Hepatocyte (in vitro differentiated cells): Measurements from ENCODE around the gene ARMC10. TPM values are rescaled to one million over a fixed set of nuclear protein-coding genes. Genes with fewer than 3 reads are reported as not detected.
A peak's percentile ranks its signal among the peaks of the same experiment; 100 is the strongest.
"Not testable (repeated sequence)": the region's sequence is repeated elsewhere in the genome, so short reads cannot be mapped to it uniquely, and the experiment has no call there.

Experiments used
- DNase-seq: peaks from one replicate; pipeline ENCODE4 v3.0.0-alpha.2; 2016; ENCODE audit warnings: low spot score
- H2AFZ ChIP-seq: fragments of 200-600 bp; sonication (generic); 2 replicates; pipeline ENCODE4 v1.6.0; 2016; ENCODE audit warnings: antibody characterized with exemption, mild to moderate bottlenecking
- H3K27ac ChIP-seq: fragments of 200-600 bp; sonication (generic); 2 replicates; pipeline ENCODE4 v1.5.1; 2016; ENCODE audit warnings: mild to moderate bottlenecking
- H3K27me3 ChIP-seq: fragments of 200-600 bp; sonication (generic); 2 replicates; pipeline ENCODE4 v1.6.1; 2016
- H3K36me3 ChIP-seq: fragments of 200-600 bp; sonication (generic); replicated peaks from 2 replicates; pipeline ENCODE4 v1.5.1; 2016; ENCODE audit warnings: low read depth; ENCODE audit not compliant: insufficient read depth
- H3K4me1 ChIP-seq: fragments of 200-600 bp; sonication (generic); 2 replicates; pipeline ENCODE4 v1.5.1; 2016; ENCODE audit warnings: mild to moderate bottlenecking, moderate library complexity; ENCODE audit not compliant: insufficient read depth
- H3K4me2 ChIP-seq: fragments of 200-600 bp; sonication (generic); 2 replicates; pipeline ENCODE4 v1.6.0; 2016
- H3K4me3 ChIP-seq: fragments of 200-600 bp; sonication (generic); 2 replicates; pipeline ENCODE4 v1.5.1; 2016; ENCODE audit warnings: mild to moderate bottlenecking
- H3K79me2 ChIP-seq: fragments of 200-600 bp; sonication (generic); 2 replicates; pipeline ENCODE4 v1.6.0; 2017; ENCODE audit warnings: mild to moderate bottlenecking
- H3K9me2 ChIP-seq: fragments of 200-600 bp; sonication (generic); replicated peaks from 2 replicates; pipeline ENCODE4 v1.6.0; 2017; ENCODE audit warnings: mild to moderate bottlenecking; ENCODE audit not compliant: insufficient read depth
- H3K9me3 ChIP-seq: fragments of 200-600 bp; sonication (generic); 2 replicates; pipeline ENCODE4 v1.5.1; 2016; ENCODE audit warnings: low read depth, mild to moderate bottlenecking
- H4K20me1 ChIP-seq: fragments of 200-600 bp; sonication (generic); 2 replicates; pipeline ENCODE4 v1.6.0; 2016; ENCODE audit warnings: mild to moderate bottlenecking; ENCODE audit not compliant: insufficient read depth, poor library complexity, severe bottlenecking
- CTCF ChIP-seq: fragments of 200-600 bp; sonication (generic); IDR thresholded peaks from 2 replicates; pipeline ENCODE4 v1.5.1; 2016; ENCODE audit warnings: antibody characterized with exemption, mild to moderate bottlenecking; ENCODE audit not compliant: poor library complexity
- EZH2 ChIP-seq: fragments of 200-600 bp; sonication (generic); IDR thresholded peaks from 2 replicates; pipeline ENCODE4 v1.6.1; 2016; ENCODE audit warnings: antibody characterized with exemption, mild to moderate bottlenecking, borderline replicate concordance
- EZH2phosphoT487 ChIP-seq: fragments of 200-600 bp; sonication (generic); IDR thresholded peaks from one replicate; pipeline ENCODE4 v1.6.1; 2018; ENCODE audit warnings: antibody characterized with exemption, mild to moderate bottlenecking, low read depth, moderate library complexity; ENCODE audit not compliant: unreplicated experiment, severe bottlenecking
- WGBS: methylation state at CpG from one replicate; pipeline ENCODE4 v1.1.6; 2016; ENCODE audit warnings: low lambda C conversion rate; ENCODE audit errors: missing lambda C conversion rate; 5-methylcytosine and 5-hydroxymethylcytosine counted together
- polyA plus RNA-seq: library from polyadenylated mRNA; unstranded; fragments of >200 nt; fragmentation: Nextera tagmentation; extraction: Ambion mirVana; gene quantifications from 2 replicates; pipeline ENCODE4 v1.2.1, GENCODE V29; 2016
- total RNA-seq: library from RNA; depleted of rRNA; stranded (reverse); fragments of >200 nt; gene quantifications from 2 replicates; pipeline ENCODE4 v1.2.3, GENCODE V29; 2014

Gene ARMC10
- total and polyA plus RNA-seq, 2 experiments from 2014 or later, result 27.2 to 33.5 TPM

- Histone ChIP-seq H3K27ac (no peak overlapping the region), H3K4me3 (no peak overlapping the region), H3K9me2 (no peaks in the 10 kb centered on the region), H3K4me1 (peaks cover 5% of the 10 kb centered on the region), H3K79me2 (peaks cover 53% of the 10 kb centered on the region), H3K9me3 (no peaks in the 10 kb centered on the region), H3K27me3 (no peaks in the 10 kb centered on the region), H2AFZ (no peak overlapping the region), H3K36me3 (no peaks in the 10 kb centered on the region), H3K4me2 (no peak overlapping the region), H4K20me1 (no peaks in the 10 kb centered on the region)
- TF ChIP-seq EZH2 (no peak), EZH2phosphoT487 (no peak), CTCF (no peak)
- 94% methylated on average over 8 of the region's 8 CpGs for WGBS
- DNase-seq, result no peak
These were observed 66.9 kb downstream of the ARMC10 start for GRCh38 chr7:103141753-103142404.

GRCh38 chr7:103142494-103142893 is 67.6 kb downstream of the ARMC10 start:
- no peaks in the 10 kb centered on the region for H3K27me3 ChIP-seq
- peaks cover 6% of the 10 kb centered on the region for H3K4me1 ChIP-seq
- no peaks in the 10 kb centered on the region for H3K9me2 ChIP-seq
- no peak overlapping the region for H3K4me2 ChIP-seq
- no peak for DNase-seq
- H4K20me1 ChIP-seq, result no peaks in the 10 kb centered on the region
- no peak overlapping the region for H2AFZ ChIP-seq
- WGBS, result 88% methylated on average over 1 of the region's 1 CpG
- H3K9me3 ChIP-seq, result no peaks in the 10 kb centered on the region
- no peak overlapping the region for H3K4me3 ChIP-seq
- no peak overlapping the region for H3K27ac ChIP-seq
- no peaks in the 10 kb centered on the region for H3K36me3 ChIP-seq
- TF ChIP-seq EZH2phosphoT487, result no peak
- no peak for TF ChIP-seq EZH2
- no peak for TF ChIP-seq CTCF
- H3K79me2 ChIP-seq, result peaks cover 55% of the 10 kb centered on the region

GRCh38 chr7:103143868-103144267 is 68.9 kb downstream of the ARMC10 start:
- DNase-seq, result no peak
- TF ChIP-seq CTCF (no peak), EZH2 (no peak), EZH2phosphoT487 (peak; percentile 38)
- Histone ChIP-seq H3K27me3 (no peaks in the 10 kb centered on the region), H3K4me3 (no peak overlapping the region), H3K9me3 (no peaks in the 10 kb centered on the region), H3K27ac (no peak overlapping the region), H4K20me1 (no peaks in the 10 kb centered on the region), H3K4me2 (no peak overlapping the region), H3K4me1 (peaks cover 6% of the 10 kb centered on the region), H3K9me2 (no peaks in the 10 kb centered on the region), H3K36me3 (no peaks in the 10 kb centered on the region), H3K79me2 (peaks cover 64% of the 10 kb centered on the region), H2AFZ (no peak overlapping the region)
- 30% methylated on average over 1 of the region's 1 CpG for WGBS

GRCh38 chr7:103144754-103145153 is 69.8 kb downstream of the ARMC10 start:
- not testable (repeated sequence) for H3K4me2 ChIP-seq, H3K9me2 ChIP-seq, H3K4me3 ChIP-seq, H3K4me1 ChIP-seq, H3K9me3 ChIP-seq, DNase-seq, H4K20me1 ChIP-seq, H3K27ac ChIP-seq, H2AFZ ChIP-seq, H3K27me3 ChIP-seq, H3K36me3 ChIP-seq
- H3K79me2 ChIP-seq, result peaks cover 61% of the 10 kb centered on the region
- 97% methylated on average over 2 of the region's 2 CpGs for WGBS
